Progenitor cell of endocrine pancreas (in vitro differentiated cells): Measurements from ENCODE around the gene SRD5A1. TPM values are rescaled to one million over a fixed set of nuclear protein-coding genes. Genes with fewer than 3 reads are reported as not detected.

Experiments
- DNase-seq: peaks from one replicate; pipeline ENCODE4 v3.0.0; 2021; ENCODE audit warnings: low spot score; ENCODE audit not compliant: unreplicated experiment
- H3K27ac Mint-ChIP-seq: 2 replicates; pipeline ENCODE4 v1.8.0; 2021; ENCODE audit warnings: mild to moderate bottlenecking, moderate library complexity, mixed read lengths
- H3K27me3 Mint-ChIP-seq: 2 replicates; pipeline ENCODE4 v1.8.0; 2021; ENCODE audit warnings: mixed read lengths
- H3K36me3 Mint-ChIP-seq: 2 replicates; pipeline ENCODE4 v1.8.0; 2022; ENCODE audit warnings: mixed read lengths; ENCODE audit not compliant: insufficient read depth
- H3K4me1 Mint-ChIP-seq: 2 replicates; pipeline ENCODE4 v1.8.0; 2021; ENCODE audit warnings: low read depth, mixed read lengths
- H3K4me3 Mint-ChIP-seq: 2 replicates; pipeline ENCODE4 v1.8.0; 2021; ENCODE audit warnings: low read depth, mild to moderate bottlenecking, moderate library complexity, mixed read lengths
- H3K9me3 Mint-ChIP-seq: 2 replicates; pipeline ENCODE4 v1.8.0; 2021; ENCODE audit warnings: low read depth, mixed read lengths
- CTCF ChIP-seq: fragments of 200-600 bp; sonication (generic); IDR thresholded peaks from one replicate; pipeline ENCODE4 v1.5.0; 2021; ENCODE audit warnings: antibody characterized with exemption, mild to moderate bottlenecking; ENCODE audit not compliant: unreplicated experiment
- total RNA-seq: library from RNA; stranded (reverse); gene quantifications from 2 replicates; pipeline ENCODE4 v1.2.1, GENCODE V29; 2021

The SRD5A1 gene
- total RNA-seq, 1 donor from 2014 or later = 24.8 TPM

GRCh38 chr5:6623941-6624340 lies 9.3 kb upstream of the SRD5A1 start:
- Mint-ChIP-seq H3K9me3 (no peaks in the 10 kb centered on the region), H3K27ac (no peak overlapping the region), H3K4me3 (no peak overlapping the region), H3K36me3 (peaks cover 23% of the 10 kb centered on the region), H3K27me3 (no peaks in the 10 kb centered on the region), H3K4me1 (no peaks in the 10 kb centered on the region)
- TF ChIP-seq CTCF = no peak
- no peak for DNase-seq

GRCh38 chr5:6626508-6626907 lies 6.7 kb upstream of the SRD5A1 start:
- Mint-ChIP-seq H3K36me3 (peaks cover 29% of the 10 kb centered on the region), H3K9me3 (no peaks in the 10 kb centered on the region)
- no peak for TF ChIP-seq CTCF

DNA sequence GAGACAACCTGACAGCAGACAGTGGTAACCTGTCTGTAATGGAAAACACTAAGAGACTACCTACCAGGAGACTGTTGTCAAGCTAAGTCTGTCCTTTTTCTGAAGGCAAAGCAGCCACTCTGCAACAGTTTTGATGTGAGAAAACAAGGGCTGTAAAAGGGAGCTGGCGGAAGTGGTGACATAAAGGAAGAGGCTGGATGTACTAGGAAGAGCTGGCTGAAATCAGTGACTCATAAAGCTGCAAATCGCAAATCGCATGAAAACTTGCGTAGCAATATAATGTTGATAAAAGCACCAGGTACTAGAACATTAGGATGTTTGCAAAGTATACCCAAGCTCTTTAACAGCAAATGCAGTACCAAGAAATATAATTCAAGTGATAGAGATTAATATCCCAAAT lies 1.8 kb upstream of the SRD5A1 start:
- Mint-ChIP-seq H3K27ac (no peak overlapping the region), H3K27me3 (no peaks in the 10 kb centered on the region), H3K4me3 (peak overlapping the region; percentile 92), H3K4me1 (peaks cover 13% of the 10 kb centered on the region), H3K9me3 (no peaks in the 10 kb centered on the region), H3K36me3 (peaks cover 9% of the 10 kb centered on the region)
- TF ChIP-seq CTCF = no peak
- DNase-seq = no peak

More at GRCh38 chr5:6626508-6626907, 6.7 kb upstream of the SRD5A1 start:
- H3K4me1 Mint-ChIP-seq = peaks cover 5% of the 10 kb centered on the region
- H3K4me3 Mint-ChIP-seq = no peak overlapping the region
- no peak for DNase-seq
- no peak overlapping the region for H3K27ac Mint-ChIP-seq
- no peaks in the 10 kb centered on the region for H3K27me3 Mint-ChIP-seq

DNA sequence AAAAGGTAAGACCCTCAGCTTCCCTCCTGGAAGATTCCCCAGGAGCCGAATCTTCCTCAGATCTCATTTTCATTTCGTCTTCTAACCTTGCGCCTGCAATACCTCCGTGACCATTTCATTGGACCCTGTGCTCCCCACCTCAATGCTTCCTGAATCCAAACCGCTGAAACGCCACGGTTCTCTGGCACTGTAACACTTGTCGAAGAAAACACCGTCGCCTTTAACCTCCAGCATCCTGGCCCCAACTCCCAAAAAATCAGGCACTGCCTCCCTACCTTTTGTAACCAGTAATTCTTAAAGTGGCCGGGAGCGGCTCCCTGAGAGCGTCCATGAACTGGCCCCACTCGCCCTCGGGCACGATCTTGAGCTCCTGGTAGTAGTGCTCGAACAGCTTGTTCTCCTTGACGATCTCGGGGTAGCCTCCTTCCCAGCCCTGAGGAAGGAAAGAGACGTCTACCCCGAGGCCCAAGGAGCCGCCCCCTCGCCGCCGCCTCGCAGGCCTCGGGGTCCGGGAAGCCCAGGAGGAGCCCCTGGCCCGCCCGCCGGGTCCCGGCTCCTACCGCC lies 834 bp upstream of the SRD5A1 start:
- Mint-ChIP-seq H3K4me3 (peak overlapping the region; percentile 92), H3K9me3 (no peaks in the 10 kb centered on the region), H3K4me1 (peaks cover 13% of the 10 kb centered on the region), H3K27me3 (no peaks in the 10 kb centered on the region), H3K27ac (peak overlapping the region; percentile 92), H3K36me3 (peaks cover 9% of the 10 kb centered on the region)
- TF ChIP-seq CTCF = no peak
- DNase-seq = no peak

GRCh38 chr5:6633469-6634245 lies 417 bp downstream of the SRD5A1 start:
- peak; percentile 39 for DNase-seq
- Mint-ChIP-seq H3K27me3 (no peaks in the 10 kb centered on the region), H3K4me1 (peaks cover 13% of the 10 kb centered on the region), H3K4me3 (peak overlapping the region; percentile 92), H3K27ac (peak overlapping the region; percentile 93), H3K36me3 (peaks cover 8% of the 10 kb centered on the region), H3K9me3 (no peaks in the 10 kb centered on the region)
- TF ChIP-seq CTCF = no peak
